Measurements from ENCODE around the gene DCLRE1B. TPM values are rescaled to one million over a fixed set of nuclear protein-coding genes. Genes with fewer than 3 reads are reported as not detected.

DCLRE1B gene
- total and polyA plus RNA-seq, 9 of the 15 experiments (the other 6 are each of a cell fraction or from before 2014, with no cell fraction given) = 10.6 to 28.8 (median 17.2) TPM

DNA sequence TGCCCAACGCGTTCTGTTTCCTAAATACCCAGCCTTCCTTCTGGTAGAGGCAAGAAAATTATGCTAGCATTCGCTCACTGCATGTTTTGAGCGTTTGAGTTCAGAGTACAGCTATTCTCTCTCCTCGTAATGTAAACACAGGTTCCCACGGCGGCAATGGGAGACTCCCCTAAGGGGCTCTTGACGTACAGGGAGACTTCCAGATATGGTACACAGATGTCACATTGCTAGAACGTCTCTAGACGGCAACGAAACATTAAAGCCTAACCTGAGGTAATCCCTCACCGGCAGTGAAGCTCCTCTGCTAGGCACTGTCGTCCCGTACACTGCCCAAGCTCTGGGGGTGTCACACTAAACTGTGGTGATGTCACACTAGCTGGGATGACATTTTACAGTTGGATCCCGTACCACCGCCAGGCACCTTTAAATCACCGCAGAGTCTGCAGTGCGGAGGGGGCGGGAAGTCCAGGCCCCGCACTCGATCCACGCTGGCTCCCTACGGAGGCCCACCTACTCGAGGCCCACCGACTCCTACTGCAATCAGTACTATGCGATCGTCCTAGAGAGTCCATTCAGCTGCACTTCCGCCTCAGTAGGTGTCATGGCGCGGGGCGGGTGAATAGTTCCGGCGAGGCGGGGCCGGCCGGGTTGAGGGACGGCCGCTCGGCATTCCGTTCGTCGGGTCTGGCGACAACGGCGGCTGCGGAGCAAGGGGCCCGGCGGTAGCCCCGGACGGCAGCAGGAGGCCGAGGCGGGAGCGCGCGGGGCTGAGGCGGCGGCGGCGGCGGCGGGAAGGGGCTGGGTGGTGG, 24.0 kb downstream of the DCLRE1B start, which contains the start of gene HIPK1 (continued):
- TF ChIP-seq TRIM25 (IDR thresholded peaks at IDR 0.05; ENCODE audit: borderline replicate concordance) = no peak
- peak; percentile 100 for TF ChIP-seq ZNF232 (CRISPR knock-in tag; IDR thresholded peaks at IDR 0.05)
- peak; percentile 12; the same call in 1 of the 2 replicates for TF ChIP-seq ZC3H4 (CRISPR knock-in tag; IDR thresholded peaks at IDR 0.05; ENCODE audit: borderline replicate concordance)
- no peak for TF ChIP-seq NCOR1 (IDR thresholded peaks at IDR 0.05)
- TF ChIP-seq ZNF551 (CRISPR knock-in tag; IDR thresholded peaks at IDR 0.05) = no peak
- peak; percentile 74; the same call in 1 of the 2 replicates for TF ChIP-seq TCF7 (IDR thresholded peaks at IDR 0.05; ENCODE audit: borderline replicate concordance)
- TF ChIP-seq SMAD1 (IDR thresholded peaks at IDR 0.05; ENCODE audit: low read depth, low read length, partially characterized antibody) = peak; percentile 17
- TF ChIP-seq ZNF253 (CRISPR knock-in tag; conservative IDR thresholded peaks at IDR 0.05) = no peak
- TF ChIP-seq, protein P1, sequence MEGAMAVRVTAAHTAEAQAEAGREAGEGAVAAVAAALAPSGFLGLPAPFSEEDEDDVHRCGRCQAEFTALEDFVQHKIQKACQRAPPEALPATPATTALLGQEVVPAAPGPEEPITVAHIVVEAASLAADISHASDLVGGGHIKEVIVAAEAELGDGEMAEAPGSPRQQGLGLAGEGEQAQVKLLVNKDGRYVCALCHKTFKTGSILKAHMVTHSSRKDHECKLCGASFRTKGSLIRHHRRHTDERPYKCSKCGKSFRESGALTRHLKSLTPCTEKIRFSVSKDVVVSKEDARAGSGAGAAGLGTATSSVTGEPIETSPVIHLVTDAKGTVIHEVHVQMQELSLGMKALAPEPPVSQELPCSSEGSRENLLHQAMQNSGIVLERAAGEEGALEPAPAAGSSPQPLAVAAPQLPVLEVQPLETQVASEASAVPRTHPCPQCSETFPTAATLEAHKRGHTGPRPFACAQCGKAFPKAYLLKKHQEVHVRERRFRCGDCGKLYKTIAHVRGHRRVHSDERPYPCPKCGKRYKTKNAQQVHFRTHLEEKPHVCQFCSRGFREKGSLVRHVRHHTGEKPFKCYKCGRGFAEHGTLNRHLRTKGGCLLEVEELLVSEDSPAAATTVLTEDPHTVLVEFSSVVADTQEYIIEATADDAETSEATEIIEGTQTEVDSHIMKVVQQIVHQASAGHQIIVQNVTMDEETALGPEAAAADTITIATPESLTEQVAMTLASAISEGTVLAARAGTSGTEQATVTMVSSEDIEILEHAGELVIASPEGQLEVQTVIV (CRISPR knock-in tag; IDR thresholded peaks at IDR 0.05; ENCODE audit: borderline replicate concordance) = no peak
- no peak for TF ChIP-seq TAF15 (IDR thresholded peaks at IDR 0.05; ENCODE audit: low read depth, low read length)
- no peak for TF ChIP-seq ZNF311 (CRISPR knock-in tag; IDR thresholded peaks at IDR 0.05)
- TF ChIP-seq IRF9 (tag; IDR thresholded peaks at IDR 0.05) = no peak
- TF ChIP-seq ETS2 (tag; IDR thresholded peaks at IDR 0.05; ENCODE audit: borderline replicate concordance, poor library complexity, severe bottlenecking) = no peak
- TF ChIP-seq, protein P2, sequence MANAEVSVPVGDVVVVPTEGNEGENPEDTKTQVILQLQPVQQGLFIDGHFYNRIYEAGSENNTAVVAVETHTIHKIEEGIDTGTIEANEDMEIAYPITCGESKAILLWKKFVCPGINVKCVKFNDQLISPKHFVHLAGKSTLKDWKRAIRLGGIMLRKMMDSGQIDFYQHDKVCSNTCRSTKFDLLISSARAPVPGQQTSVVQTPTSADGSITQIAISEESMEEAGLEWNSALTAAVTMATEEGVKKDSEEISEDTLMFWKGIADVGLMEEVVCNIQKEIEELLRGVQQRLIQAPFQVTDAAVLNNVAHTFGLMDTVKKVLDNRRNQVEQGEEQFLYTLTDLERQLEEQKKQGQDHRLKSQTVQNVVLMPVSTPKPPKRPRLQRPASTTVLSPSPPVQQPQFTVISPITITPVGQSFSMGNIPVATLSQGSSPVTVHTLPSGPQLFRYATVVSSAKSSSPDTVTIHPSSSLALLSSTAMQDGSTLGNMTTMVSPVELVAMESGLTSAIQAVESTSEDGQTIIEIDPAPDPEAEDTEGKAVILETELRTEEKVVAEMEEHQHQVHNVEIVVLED (CRISPR knock-in tag; IDR thresholded peaks at IDR 0.05) = peak; percentile 71
- TF ChIP-seq KAT7 (CRISPR knock-in tag; IDR thresholded peaks at IDR 0.05; ENCODE audit: borderline replicate concordance) = peak; percentile 79; the same call in 1 of the 2 replicates
- peak; percentile 75 for TF ChIP-seq ZNF431 (CRISPR knock-in tag; IDR thresholded peaks at IDR 0.05)
- TF ChIP-seq EZH2 (IDR thresholded peaks at IDR 0.05; ENCODE audit: borderline replicate concordance, low read depth, low read length) = no peak
- peak; percentile 81 for TF ChIP-seq THRB (CRISPR knock-in tag; conservative IDR thresholded peaks at IDR 0.05)
- TF ChIP-seq KAT8 (IDR thresholded peaks at IDR 0.05; ENCODE audit: low read depth) = no peak

Measured in K562 (cell line).